ENCODE results near the gene COL5A3.

DNA sequence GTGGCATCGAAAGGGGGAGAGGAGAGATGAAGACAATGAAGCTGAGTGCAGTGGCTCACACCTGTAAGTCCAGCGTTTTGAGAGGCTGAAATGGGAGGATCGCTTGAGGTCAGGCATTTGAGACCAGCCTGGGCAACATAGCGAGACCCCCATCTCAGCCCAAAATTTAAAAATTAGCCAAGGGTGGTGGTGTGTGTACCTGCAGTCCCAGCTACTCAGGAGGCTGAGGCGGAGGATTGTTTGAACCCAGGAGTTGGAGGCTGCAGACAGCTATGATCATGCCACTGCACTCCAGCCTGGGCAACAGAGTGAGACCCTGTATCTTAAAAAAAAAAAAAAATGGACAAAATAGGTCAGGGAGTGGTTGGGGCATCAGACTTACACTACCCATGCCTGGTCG lies 10.5 kb upstream of the COL5A3 start:
- TF ChIP-seq POLR2A (IDR thresholded peaks at IDR 0.05; ENCODE audit: low read depth, low read length) (no peak), POLR2AphosphoS5 (IDR thresholded peaks at IDR 0.05; ENCODE audit: low read depth, low read length) (no peak)

Data from GM12892 (cell line).